CD14-positive monocyte (primary cell): Measurements from ENCODE around the gene PAM. TPM values are rescaled to one million over a fixed set of nuclear protein-coding genes. Genes with fewer than 3 reads are reported as not detected.

Source experiments
- DNase-seq, 3 donors: peaks; one replicate each; pipeline ENCODE4 v3.0.0-alpha.2; 2011 to 2022
- H2AFZ ChIP-seq: 2 replicates; pipeline ENCODE4 v1.6.0; 2012; ENCODE audit warnings: mild to moderate bottlenecking, low read depth, low read length, inconsistent platforms; ENCODE audit not compliant: insufficient read depth, poor library complexity, severe bottlenecking
- H3K27ac ChIP-seq, 2 donors: 1 replicate in 1 of 2; 2 replicates in 1 of 2; pipeline ENCODE4 v1.5.1; 2012 to 2013; ENCODE audit warnings: low read length in 2 of 2, control low read depth in 1 of 2, inconsistent platforms in 1 of 2, low read depth in 1 of 2, mild to moderate bottlenecking in 1 of 2
- H3K27me3 ChIP-seq, 2 donors: one replicate each; pipeline versions ENCODE4 v1.6.0 to v1.6.1; 2011 to 2013; ENCODE audit warnings: low read length in 2 of 2; ENCODE audit not compliant: control insufficient read depth in 2 of 2, insufficient read depth in 2 of 2
- H3K36me3 ChIP-seq, 2 donors: replicated peaks in 1 of 2; 1 replicate in 1 of 2; 2 replicates in 1 of 2; pipeline versions ENCODE4 v1.5.1 to v1.6.1; 2012 to 2013; ENCODE audit warnings: low read length in 2 of 2, control low read depth in 1 of 2, inconsistent platforms in 1 of 2, mild to moderate bottlenecking in 1 of 2; ENCODE audit not compliant: insufficient read depth in 2 of 2, control insufficient read depth in 1 of 2
- H3K4me1 ChIP-seq, 2 donors: 1 replicate in 1 of 2; 2 replicates in 1 of 2; pipeline versions ENCODE4 v1.5.1 to v1.6.1; 2012 to 2013; ENCODE audit warnings: low read length in 2 of 2, control low read depth in 1 of 2, inconsistent platforms in 1 of 2, mild to moderate bottlenecking in 1 of 2, moderate library complexity in 1 of 2; ENCODE audit not compliant: insufficient read depth in 2 of 2, control insufficient read depth in 1 of 2
- H3K4me2 ChIP-seq: replicated peaks from 2 replicates; pipeline ENCODE3; 2012; ENCODE audit warnings: low read length, moderate library complexity, mild to moderate bottlenecking; ENCODE audit not compliant: poor library complexity, severe bottlenecking; ENCODE audit errors: extremely low read depth
- H3K4me3 ChIP-seq, 3 experiments: fragments of 200-600 bp in 1 of 3; sonication (generic) in 1 of 3; replicated peaks in 1 of 3; 1 replicate in 2 of 3; 2 replicates in 1 of 3; pipeline ENCODE4 v1.5.1; 2011 to 2013; ENCODE audit warnings: low read length in 3 of 3, mild to moderate bottlenecking in 3 of 3, control low read depth in 2 of 3, low read depth in 2 of 3, inconsistent platforms in 1 of 3, moderate library complexity in 1 of 3
- H3K79me2 ChIP-seq: 2 replicates; pipeline ENCODE4 v1.6.0; 2012; ENCODE audit warnings: mild to moderate bottlenecking, control low read depth, inconsistent platforms, low read length, moderate library complexity; ENCODE audit not compliant: insufficient read depth
- H3K9ac ChIP-seq: 2 replicates; pipeline ENCODE4 v1.6.0; 2017; ENCODE audit warnings: low read length, mild to moderate bottlenecking; ENCODE audit not compliant: insufficient read depth, poor library complexity, severe bottlenecking
- H3K9me3 ChIP-seq, 2 donors: replicated peaks in 1 of 2; 1 replicate in 1 of 2; 2 replicates in 1 of 2; pipeline versions ENCODE4 v1.5.1 to v1.6.1; 2012 to 2013; ENCODE audit warnings: low read length in 2 of 2, control low read depth in 1 of 2; ENCODE audit not compliant: control insufficient read depth in 1 of 2, insufficient read depth in 1 of 2
- H4K20me1 ChIP-seq: 2 replicates; pipeline ENCODE4 v1.6.0; 2012; ENCODE audit warnings: mild to moderate bottlenecking, low read length, control low read depth, moderate library complexity; ENCODE audit not compliant: insufficient read depth
- H3K27ac Mint-ChIP-seq, 7 donors: one replicate each; pipeline ENCODE4 v1.8.0; 2020; ENCODE audit warnings: mild to moderate bottlenecking in 7 of 7, mixed read lengths in 7 of 7, moderate library complexity in 6 of 7, inconsistent platforms in 2 of 7
- H3K27me3 Mint-ChIP-seq, 3 donors: one replicate each; pipeline ENCODE4 v1.8.0; 2021 to 2022; ENCODE audit warnings: low read depth in 3 of 3, mild to moderate bottlenecking in 3 of 3, mixed read lengths in 3 of 3, moderate library complexity in 3 of 3, inconsistent platforms in 1 of 3
- H3K36me3 Mint-ChIP-seq, 2 donors: one replicate each; pipeline ENCODE4 v1.8.0; 2020; ENCODE audit warnings: mixed read lengths in 2 of 2, inconsistent platforms in 1 of 2, mild to moderate bottlenecking in 1 of 2
- H3K4me1 Mint-ChIP-seq: one replicate; pipeline ENCODE4 v1.8.0; 2020; ENCODE audit warnings: mild to moderate bottlenecking, mixed read lengths
- H3K4me3 Mint-ChIP-seq, 2 donors: one replicate each; pipeline ENCODE4 v1.8.0; 2020; ENCODE audit warnings: mild to moderate bottlenecking in 2 of 2, mixed read lengths in 2 of 2, moderate library complexity in 1 of 2
- H3K9me3 Mint-ChIP-seq, 7 donors: one replicate each; pipeline ENCODE4 v1.8.0; 2020 to 2022; ENCODE audit warnings: mixed read lengths in 7 of 7, mild to moderate bottlenecking in 6 of 7, moderate library complexity in 6 of 7, inconsistent platforms in 2 of 7
- CTCF ChIP-seq: fragments of 200-600 bp; IDR thresholded peaks from one replicate; pipeline ENCODE4 v1.8.0; 2022; ENCODE audit warnings: antibody characterized with exemption, mild to moderate bottlenecking
- WGBS: methylation state at CpG from one replicate; pipeline ENCODE4 v1.1.5; 2013; ENCODE audit warnings: missing lambda C conversion rate; ENCODE audit not compliant: insufficient coverage; 5-methylcytosine and 5-hydroxymethylcytosine counted together
- intact Hi-C, 2 donors: fragments of 100-400 bp; cut with micrococcal nuclease; formaldehyde crosslinking; loops; one replicate each; pipeline versions ENCODE4 v1.15.0 to v1.15.1; 2023
- polyA plus RNA-seq, 3 donors: library from polyadenylated mRNA; depleted of rRNA in 1 of 3; unstranded in 2 of 3; stranded (reverse) in 1 of 3; fragments of 300-500 nt in 2 of 3; fragments of >200 nt in 1 of 3; fragmentation: Illumina TruSeq in 2 of 3; gene quantifications; 1 replicate in 2 of 3; 2 replicates in 1 of 3; pipeline ENCODE4 v1.2.3, GENCODE V29; 2012 to 2021

Gene PAM
- polyA plus RNA-seq, 3 donors: 11.8 to 27.4 (median 12.8) TPM

GRCh38 chr5:102720969-102721368 lies 34.1 kb upstream of the PAM start:
- Mint-ChIP-seq H3K36me3 (no peaks in the 10 kb centered on the region), H3K9me3 (no peaks in the 10 kb centered on the region), H3K4me3 (no peak overlapping the region), H3K27ac (no peak overlapping the region), H3K27me3 (peaks cover 0 to 2% (median 0%) of the 10 kb centered on the region in 3 donors), H3K4me1 (no peaks in the 10 kb centered on the region)
- no peak for DNase-seq
- no CpG with 5 or more reads among the region's 1 CpG for WGBS
- Histone ChIP-seq H3K79me2 (no peaks in the 10 kb centered on the region), H3K9me3 (no peaks in the 10 kb centered on the region), H3K4me2 (no peak overlapping the region), H2AFZ (no peak overlapping the region), H4K20me1 (no peaks in the 10 kb centered on the region), H3K27me3 (no peaks in the 10 kb centered on the region), H3K36me3 (no peaks in the 10 kb centered on the region), H3K4me3 (no peak overlapping the region), H3K27ac (no peak overlapping the region), H3K9ac (no peak overlapping the region), H3K4me1 (no peaks in the 10 kb centered on the region)
- no peak for TF ChIP-seq CTCF
- intact Hi-C loops: no loop called here

GRCh38 chr5:102722931-102723330 lies 32.2 kb upstream of the PAM start:
- H3K27ac Mint-ChIP-seq: no peak overlapping the region
- no peak overlapping the region for H3K4me2 ChIP-seq
- no peak overlapping the region for H3K27ac ChIP-seq
- H3K9me3 Mint-ChIP-seq: peaks cover 0 to 3% (median 0%) of the 10 kb centered on the region in 7 donors
- H3K27me3 Mint-ChIP-seq: peaks cover 0 to 2% (median 2%) of the 10 kb centered on the region in 3 donors
- DNase-seq: no peak
- H3K4me3 ChIP-seq: no peak overlapping the region
- H2AFZ ChIP-seq: no peak overlapping the region
- no peaks in the 10 kb centered on the region for H3K4me1 ChIP-seq
- no peak overlapping the region for H3K9ac ChIP-seq
- H3K4me1 Mint-ChIP-seq: no peaks in the 10 kb centered on the region
- H3K79me2 ChIP-seq: no peaks in the 10 kb centered on the region
- H3K36me3 Mint-ChIP-seq: no peaks in the 10 kb centered on the region
- WGBS: 86% methylated on average over 1 of the region's 4 CpGs
- TF ChIP-seq CTCF: no peak
- H3K9me3 ChIP-seq: no peaks in the 10 kb centered on the region
- H3K36me3 ChIP-seq: no peaks in the 10 kb centered on the region
- no peaks in the 10 kb centered on the region for H4K20me1 ChIP-seq
- intact Hi-C loops: no loop called here
- no peaks in the 10 kb centered on the region for H3K27me3 ChIP-seq
- H3K4me3 Mint-ChIP-seq: no peak overlapping the region
